ENCODE results near the gene DUS2.

DNA sequence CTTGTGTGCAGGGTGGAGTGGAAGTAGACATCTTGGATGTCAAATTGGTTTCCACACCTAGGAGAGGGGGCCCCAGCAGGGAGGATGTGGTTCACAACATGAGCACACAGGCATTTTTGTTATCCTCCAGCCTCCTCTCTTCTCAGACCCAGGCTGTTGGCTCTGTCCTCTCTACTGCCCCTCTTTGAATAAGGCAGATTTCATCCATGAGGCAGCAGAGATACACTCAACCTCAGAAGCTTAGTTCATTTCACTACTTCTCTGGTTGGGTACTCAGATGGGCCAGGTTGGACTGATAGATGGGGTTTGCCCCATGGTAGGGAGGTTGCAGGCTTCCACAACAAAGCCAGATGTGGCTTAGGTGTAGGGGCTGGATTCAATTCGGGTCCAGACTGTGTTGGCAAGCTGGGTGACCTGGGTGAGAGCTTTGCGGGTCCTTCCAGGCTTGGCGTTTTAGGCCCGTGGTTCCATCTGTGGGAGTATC lies 39.9 kb downstream of the DUS2 start:
- TF ChIP-seq, protein P1, sequence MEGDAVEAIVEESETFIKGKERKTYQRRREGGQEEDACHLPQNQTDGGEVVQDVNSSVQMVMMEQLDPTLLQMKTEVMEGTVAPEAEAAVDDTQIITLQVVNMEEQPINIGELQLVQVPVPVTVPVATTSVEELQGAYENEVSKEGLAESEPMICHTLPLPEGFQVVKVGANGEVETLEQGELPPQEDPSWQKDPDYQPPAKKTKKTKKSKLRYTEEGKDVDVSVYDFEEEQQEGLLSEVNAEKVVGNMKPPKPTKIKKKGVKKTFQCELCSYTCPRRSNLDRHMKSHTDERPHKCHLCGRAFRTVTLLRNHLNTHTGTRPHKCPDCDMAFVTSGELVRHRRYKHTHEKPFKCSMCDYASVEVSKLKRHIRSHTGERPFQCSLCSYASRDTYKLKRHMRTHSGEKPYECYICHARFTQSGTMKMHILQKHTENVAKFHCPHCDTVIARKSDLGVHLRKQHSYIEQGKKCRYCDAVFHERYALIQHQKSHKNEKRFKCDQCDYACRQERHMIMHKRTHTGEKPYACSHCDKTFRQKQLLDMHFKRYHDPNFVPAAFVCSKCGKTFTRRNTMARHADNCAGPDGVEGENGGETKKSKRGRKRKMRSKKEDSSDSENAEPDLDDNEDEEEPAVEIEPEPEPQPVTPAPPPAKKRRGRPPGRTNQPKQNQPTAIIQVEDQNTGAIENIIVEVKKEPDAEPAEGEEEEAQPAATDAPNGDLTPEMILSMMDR (conservative IDR thresholded peaks at IDR 0.05; ENCODE audit: low read length), result no peak
- no peak for TF ChIP-seq EZH2phosphoT487 (IDR thresholded peaks at IDR 0.05; ENCODE audit: borderline replicate concordance, low read depth, low read length)

Data from OCI-LY7 (cell line).